HepG2 (cell line): ENCODE measurements around the gene HEMK1. TPM values are rescaled to one million over a fixed set of nuclear protein-coding genes. Genes with fewer than 3 reads are reported as not detected.
A peak's percentile ranks its signal among the peaks of the same experiment; 100 is the strongest.

Source experiments
- BCL6 ChIP-seq: IDR thresholded peaks from 2 replicates; pipeline ENCODE4 v1.6.1; 2016; ENCODE audit warnings: missing genetic modification reagents, missing compliant biosample characterization
- BHLHE40 ChIP-seq: IDR thresholded peaks from 2 replicates; pipeline ENCODE4 v1.6.1; 2011; ENCODE audit warnings: low read length, improper control_type of control experiment
- ETV6 ChIP-seq: sonication (generic); formaldehyde crosslinking; conservative IDR thresholded peaks from 2 replicates; pipeline ENCODE4 v1.4.0; 2020; ENCODE audit warnings: missing genetic modification reagents
- FOXJ3 ChIP-seq: sonication (generic); formaldehyde crosslinking; IDR thresholded peaks from 2 replicates; pipeline ENCODE4 v1.4.0; 2020; ENCODE audit warnings: missing genetic modification reagents, mild to moderate bottlenecking, borderline replicate concordance
- KDM2A ChIP-seq: sonication (generic); formaldehyde crosslinking; IDR thresholded peaks from 2 replicates; pipeline ENCODE4 v1.4.0; 2020; ENCODE audit warnings: low read depth, missing genetic modification reagents, borderline replicate concordance
- MBNL3 ChIP-seq: fragments of 250-450 bp; sonication (Bioruptor Pico); conservative IDR thresholded peaks from 2 replicates; pipeline ENCODE4 v1.8.0; 2022; ENCODE audit warnings: mild to moderate bottlenecking, inconsistent platforms
- MED1 ChIP-seq: sonication (generic); formaldehyde crosslinking; IDR thresholded peaks from 2 replicates; pipeline ENCODE4 v1.4.0; 2020; ENCODE audit warnings: missing genetic modification reagents
- NFE2 ChIP-seq: sonication (generic); formaldehyde crosslinking; IDR thresholded peaks from 2 replicates; pipeline ENCODE4 v1.4.0; 2020; ENCODE audit warnings: missing genetic modification reagents
- RARA ChIP-seq: IDR thresholded peaks from 2 replicates; pipeline ENCODE4 v1.6.1; 2016; ENCODE audit warnings: missing genetic modification reagents, missing compliant biosample characterization
- TAF1 ChIP-seq: sonication (generic); formaldehyde crosslinking; IDR thresholded peaks from 2 replicates; pipeline ENCODE4 v1.4.0; 2020; ENCODE audit warnings: missing genetic modification reagents
- ZNF234 ChIP-seq: sonication (generic); formaldehyde crosslinking; conservative IDR thresholded peaks from 2 replicates; pipeline ENCODE4 v1.5.1; 2020; ENCODE audit warnings: mild to moderate bottlenecking, missing genetic modification reagents
- ZNF567 ChIP-seq: sonication (generic); formaldehyde crosslinking; IDR thresholded peaks from 2 replicates; pipeline ENCODE4 v1.8.1; 2023; ENCODE audit warnings: mild to moderate bottlenecking, missing genetic modification reagents, borderline replicate concordance
- ZNF776 ChIP-seq: sonication (generic); formaldehyde crosslinking; IDR thresholded peaks from 2 replicates; pipeline ENCODE4 v1.4.0; 2020; ENCODE audit warnings: mild to moderate bottlenecking, missing genetic modification reagents
- polyA plus RNA-seq, 8 experiments: library from polyadenylated mRNA; depleted of rRNA in 3 of 8; stranded (reverse) in 7 of 8; unstranded in 1 of 8; fragments of >200 nt; fragmentation: Illumina TruSeq in 4 of 8; extraction: Trizol in 4 of 8; gene quantifications; 2 replicates each; pipeline versions ENCODE4 v1.2.1 to v1.2.3, GENCODE V29; 2011 to 2016; ENCODE audit warnings: low read depth in 4 of 8, missing spikeins in 1 of 8, mixed read lengths in 1 of 8; ENCODE audit not compliant: insufficient read depth in 1 of 8
- total RNA-seq, 5 experiments: library from RNA; depleted of rRNA; stranded (reverse); fragments of >200 nt; fragmentation: Illumina TruSeq; extraction: Trizol; gene quantifications; 2 replicates each; pipeline ENCODE4 v1.2.3, GENCODE V29; 2016; ENCODE audit warnings: low read depth in 1 of 5
- TF ChIP-seq, protein P1 (sequence below): sonication (generic); formaldehyde crosslinking; IDR thresholded peaks from 2 replicates; pipeline ENCODE4 v1.4.0; 2020; ENCODE audit warnings: missing genetic modification reagents, mild to moderate bottlenecking, borderline replicate concordance
- TF ChIP-seq, protein P2 (sequence below): sonication (generic); formaldehyde crosslinking; conservative IDR thresholded peaks from 2 replicates; pipeline ENCODE4 v1.8.0; 2022; ENCODE audit warnings: missing genetic modification reagents
- TF ChIP-seq, protein P3 (sequence below): IDR thresholded peaks from 2 replicates; pipeline ENCODE4 v1.6.1; 2016
- TF ChIP-seq, protein P4 (sequence below): IDR thresholded peaks from 2 replicates; pipeline ENCODE4 v1.6.1; 2016; ENCODE audit warnings: low read depth, borderline replicate concordance
- TF ChIP-seq, protein P5 (sequence below): sonication (generic); formaldehyde crosslinking; IDR thresholded peaks from 2 replicates; pipeline ENCODE4 v1.4.0; 2020; ENCODE audit warnings: missing genetic modification reagents, borderline replicate concordance
- TF ChIP-seq, protein P6 (sequence below): sonication (generic); formaldehyde crosslinking; IDR thresholded peaks from 2 replicates; pipeline ENCODE4 v1.4.0; 2020; ENCODE audit warnings: missing genetic modification reagents, borderline replicate concordance

HEMK1 gene
- total and polyA plus RNA-seq, 2 of the 13 experiments (the other 11 are each of a cell fraction or from before 2014, with no cell fraction given) = 9.8 to 12.6 TPM

DNA sequence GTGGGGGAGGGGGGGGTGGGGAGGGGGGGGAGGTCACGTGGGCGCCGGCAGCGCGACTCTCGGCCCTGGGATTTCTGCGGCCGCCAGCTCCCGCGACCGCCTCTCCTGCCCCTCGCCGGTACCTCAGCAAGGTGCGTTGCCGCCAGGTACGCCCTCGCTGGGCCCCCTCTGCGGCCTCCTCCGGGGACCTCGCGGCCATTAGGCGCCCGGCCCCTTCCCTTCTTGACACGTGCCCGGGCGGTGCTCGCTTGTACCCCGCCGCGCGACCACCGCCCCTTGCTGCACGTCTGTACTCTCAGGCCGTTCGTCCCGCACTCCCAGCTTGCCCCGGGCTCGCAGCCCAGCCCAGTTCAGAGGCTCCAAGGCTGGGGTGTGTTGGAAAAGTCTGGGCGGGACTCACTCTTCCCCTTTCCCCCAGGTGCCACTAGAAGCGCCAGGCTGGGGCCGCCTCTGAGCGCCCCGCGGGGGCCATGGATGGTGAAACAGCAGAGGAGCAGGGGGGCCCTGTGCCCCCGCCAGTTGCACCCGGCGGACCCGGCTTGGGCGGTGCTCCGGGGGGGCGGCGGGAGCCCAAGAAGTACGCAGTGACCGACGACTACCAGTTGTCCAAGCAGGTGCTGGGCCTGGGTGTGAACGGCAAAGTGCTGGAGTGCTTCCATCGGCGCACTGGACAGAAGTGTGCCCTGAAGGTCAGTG is 47.9 kb downstream of the HEMK1 start, which contains the start of gene MAPKAPK3 (continued):
- TF ChIP-seq ZNF776 (CRISPR knock-in tag) = peak; percentile 15; the same call in 1 of the 2 replicates
- no peak for TF ChIP-seq ZNF567 (CRISPR knock-in tag)
- TF ChIP-seq BHLHE40 = 0 out of 2 replicates have a peak, but pooled peaks have one; percentile 2
- TF ChIP-seq FOXJ3 (CRISPR knock-in tag) = peak; percentile 41; the same call in 1 of the 2 replicates
- TF ChIP-seq, protein P1, sequence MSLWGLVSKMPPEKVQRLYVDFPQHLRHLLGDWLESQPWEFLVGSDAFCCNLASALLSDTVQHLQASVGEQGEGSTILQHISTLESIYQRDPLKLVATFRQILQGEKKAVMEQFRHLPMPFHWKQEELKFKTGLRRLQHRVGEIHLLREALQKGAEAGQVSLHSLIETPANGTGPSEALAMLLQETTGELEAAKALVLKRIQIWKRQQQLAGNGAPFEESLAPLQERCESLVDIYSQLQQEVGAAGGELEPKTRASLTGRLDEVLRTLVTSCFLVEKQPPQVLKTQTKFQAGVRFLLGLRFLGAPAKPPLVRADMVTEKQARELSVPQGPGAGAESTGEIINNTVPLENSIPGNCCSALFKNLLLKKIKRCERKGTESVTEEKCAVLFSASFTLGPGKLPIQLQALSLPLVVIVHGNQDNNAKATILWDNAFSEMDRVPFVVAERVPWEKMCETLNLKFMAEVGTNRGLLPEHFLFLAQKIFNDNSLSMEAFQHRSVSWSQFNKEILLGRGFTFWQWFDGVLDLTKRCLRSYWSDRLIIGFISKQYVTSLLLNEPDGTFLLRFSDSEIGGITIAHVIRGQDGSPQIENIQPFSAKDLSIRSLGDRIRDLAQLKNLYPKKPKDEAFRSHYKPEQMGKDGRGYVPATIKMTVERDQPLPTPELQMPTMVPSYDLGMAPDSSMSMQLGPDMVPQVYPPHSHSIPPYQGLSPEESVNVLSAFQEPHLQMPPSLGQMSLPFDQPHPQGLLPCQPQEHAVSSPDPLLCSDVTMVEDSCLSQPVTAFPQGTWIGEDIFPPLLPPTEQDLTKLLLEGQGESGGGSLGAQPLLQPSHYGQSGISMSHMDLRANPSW = no peak
- TF ChIP-seq, protein P2, sequence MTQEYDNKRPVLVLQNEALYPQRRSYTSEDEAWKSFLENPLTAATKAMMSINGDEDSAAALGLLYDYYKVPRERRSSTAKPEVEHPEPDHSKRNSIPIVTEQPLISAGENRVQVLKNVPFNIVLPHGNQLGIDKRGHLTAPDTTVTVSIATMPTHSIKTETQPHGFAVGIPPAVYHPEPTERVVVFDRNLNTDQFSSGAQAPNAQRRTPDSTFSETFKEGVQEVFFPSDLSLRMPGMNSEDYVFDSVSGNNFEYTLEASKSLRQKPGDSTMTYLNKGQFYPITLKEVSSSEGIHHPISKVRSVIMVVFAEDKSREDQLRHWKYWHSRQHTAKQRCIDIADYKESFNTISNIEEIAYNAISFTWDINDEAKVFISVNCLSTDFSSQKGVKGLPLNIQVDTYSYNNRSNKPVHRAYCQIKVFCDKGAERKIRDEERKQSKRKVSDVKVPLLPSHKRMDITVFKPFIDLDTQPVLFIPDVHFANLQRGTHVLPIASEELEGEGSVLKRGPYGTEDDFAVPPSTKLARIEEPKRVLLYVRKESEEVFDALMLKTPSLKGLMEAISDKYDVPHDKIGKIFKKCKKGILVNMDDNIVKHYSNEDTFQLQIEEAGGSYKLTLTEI (CRISPR knock-in tag) = no peak
- TF ChIP-seq MBNL3 (CRISPR knock-in tag) = no peak
- TF ChIP-seq, protein P3, sequence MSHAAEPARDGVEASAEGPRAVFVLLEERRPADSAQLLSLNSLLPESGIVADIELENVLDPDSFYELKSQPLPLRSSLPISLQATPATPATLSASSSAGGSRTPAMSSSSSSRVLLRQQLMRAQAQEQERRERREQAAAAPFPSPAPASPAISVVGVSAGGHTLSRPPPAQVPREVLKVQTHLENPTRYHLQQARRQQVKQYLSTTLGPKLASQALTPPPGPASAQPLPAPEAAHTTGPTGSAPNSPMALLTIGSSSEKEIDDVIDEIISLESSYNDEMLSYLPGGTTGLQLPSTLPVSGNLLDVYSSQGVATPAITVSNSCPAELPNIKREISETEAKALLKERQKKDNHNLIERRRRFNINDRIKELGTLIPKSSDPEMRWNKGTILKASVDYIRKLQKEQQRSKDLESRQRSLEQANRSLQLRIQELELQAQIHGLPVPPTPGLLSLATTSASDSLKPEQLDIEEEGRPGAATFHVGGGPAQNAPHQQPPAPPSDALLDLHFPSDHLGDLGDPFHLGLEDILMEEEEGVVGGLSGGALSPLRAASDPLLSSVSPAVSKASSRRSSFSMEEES = 0 out of 2 replicates have a peak, but pooled peaks have one; percentile 25
- 0 out of 2 replicates have a peak, but pooled peaks have one; percentile 28 for TF ChIP-seq ZNF234 (CRISPR knock-in tag)
- peak; percentile 19 for TF ChIP-seq MED1 (CRISPR knock-in tag)
- TF ChIP-seq TAF1 (CRISPR knock-in tag) = peak; percentile 57
- TF ChIP-seq NFE2 (CRISPR knock-in tag) = no peak
- TF ChIP-seq KDM2A = 0 out of 2 replicates have a peak, but pooled peaks have one; percentile 52
- peak; percentile 54 for TF ChIP-seq BCL6 (CRISPR knock-in tag)
- TF ChIP-seq, protein P4, sequence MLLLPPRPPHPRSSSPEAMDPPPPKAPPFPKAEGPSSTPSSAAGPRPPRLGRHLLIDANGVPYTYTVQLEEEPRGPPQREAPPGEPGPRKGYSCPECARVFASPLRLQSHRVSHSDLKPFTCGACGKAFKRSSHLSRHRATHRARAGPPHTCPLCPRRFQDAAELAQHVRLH = no peak
- no peak for TF ChIP-seq RARA (CRISPR knock-in tag)
- TF ChIP-seq ETV6 (CRISPR knock-in tag) = no peak; the same call in 1 of the 2 replicates
- TF ChIP-seq, protein P5, sequence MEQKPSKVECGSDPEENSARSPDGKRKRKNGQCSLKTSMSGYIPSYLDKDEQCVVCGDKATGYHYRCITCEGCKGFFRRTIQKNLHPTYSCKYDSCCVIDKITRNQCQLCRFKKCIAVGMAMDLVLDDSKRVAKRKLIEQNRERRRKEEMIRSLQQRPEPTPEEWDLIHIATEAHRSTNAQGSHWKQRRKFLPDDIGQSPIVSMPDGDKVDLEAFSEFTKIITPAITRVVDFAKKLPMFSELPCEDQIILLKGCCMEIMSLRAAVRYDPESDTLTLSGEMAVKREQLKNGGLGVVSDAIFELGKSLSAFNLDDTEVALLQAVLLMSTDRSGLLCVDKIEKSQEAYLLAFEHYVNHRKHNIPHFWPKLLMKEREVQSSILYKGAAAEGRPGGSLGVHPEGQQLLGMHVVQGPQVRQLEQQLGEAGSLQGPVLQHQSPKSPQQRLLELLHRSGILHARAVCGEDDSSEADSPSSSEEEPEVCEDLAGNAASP (CRISPR knock-in tag) = no peak
- TF ChIP-seq, protein P6, sequence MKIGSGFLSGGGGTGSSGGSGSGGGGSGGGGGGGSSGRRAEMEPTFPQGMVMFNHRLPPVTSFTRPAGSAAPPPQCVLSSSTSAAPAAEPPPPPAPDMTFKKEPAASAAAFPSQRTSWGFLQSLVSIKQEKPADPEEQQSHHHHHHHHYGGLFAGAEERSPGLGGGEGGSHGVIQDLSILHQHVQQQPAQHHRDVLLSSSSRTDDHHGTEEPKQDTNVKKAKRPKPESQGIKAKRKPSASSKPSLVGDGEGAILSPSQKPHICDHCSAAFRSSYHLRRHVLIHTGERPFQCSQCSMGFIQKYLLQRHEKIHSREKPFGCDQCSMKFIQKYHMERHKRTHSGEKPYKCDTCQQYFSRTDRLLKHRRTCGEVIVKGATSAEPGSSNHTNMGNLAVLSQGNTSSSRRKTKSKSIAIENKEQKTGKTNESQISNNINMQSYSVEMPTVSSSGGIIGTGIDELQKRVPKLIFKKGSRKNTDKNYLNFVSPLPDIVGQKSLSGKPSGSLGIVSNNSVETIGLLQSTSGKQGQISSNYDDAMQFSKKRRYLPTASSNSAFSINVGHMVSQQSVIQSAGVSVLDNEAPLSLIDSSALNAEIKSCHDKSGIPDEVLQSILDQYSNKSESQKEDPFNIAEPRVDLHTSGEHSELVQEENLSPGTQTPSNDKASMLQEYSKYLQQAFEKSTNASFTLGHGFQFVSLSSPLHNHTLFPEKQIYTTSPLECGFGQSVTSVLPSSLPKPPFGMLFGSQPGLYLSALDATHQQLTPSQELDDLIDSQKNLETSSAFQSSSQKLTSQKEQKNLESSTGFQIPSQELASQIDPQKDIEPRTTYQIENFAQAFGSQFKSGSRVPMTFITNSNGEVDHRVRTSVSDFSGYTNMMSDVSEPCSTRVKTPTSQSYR (CRISPR knock-in tag) = no peak
